Ishikawa (cell line): ENCODE measurements around the gene C10orf105.

ENCODE experiments used
- CEBPB ChIP-seq: IDR thresholded peaks from 2 replicates; pipeline ENCODE4 v1.6.1; 2012
- CREB1 ChIP-seq: IDR thresholded peaks from 2 replicates; pipeline ENCODE4 v1.6.1; 2012; ENCODE audit warnings: low read depth
- EGR1 ChIP-seq: IDR thresholded peaks from 2 replicates; pipeline ENCODE4 v1.6.1; 2012
- EP300 ChIP-seq: IDR thresholded peaks from 2 replicates; pipeline ENCODE4 v1.6.1; 2012; ENCODE audit warnings: borderline replicate concordance
- FOXM1 ChIP-seq: IDR thresholded peaks from 2 replicates; pipeline ENCODE4 v1.6.1; 2012; ENCODE audit warnings: low read depth, borderline replicate concordance
- NFIC ChIP-seq: IDR thresholded peaks from 2 replicates; pipeline ENCODE4 v1.6.1; 2012
- RAD21 ChIP-seq: IDR thresholded peaks from 2 replicates; pipeline ENCODE4 v1.6.1; 2012; ENCODE audit warnings: low read depth
- TAF1 ChIP-seq: IDR thresholded peaks from 2 replicates; pipeline ENCODE4 v1.6.1; 2012; ENCODE audit warnings: low read depth, mild to moderate bottlenecking
- TCF12 ChIP-seq: IDR thresholded peaks from 2 replicates; pipeline ENCODE4 v1.6.1; 2012; ENCODE audit warnings: low read depth
- TEAD4 ChIP-seq: IDR thresholded peaks from 2 replicates; pipeline ENCODE4 v1.6.1; 2012
- YY1 ChIP-seq: IDR thresholded peaks from 2 replicates; pipeline ENCODE4 v1.6.1; 2012; ENCODE audit warnings: low read depth
- ZBTB7A ChIP-seq: IDR thresholded peaks from 2 replicates; pipeline ENCODE4 v1.6.1; 2012; ENCODE audit warnings: low read depth
- TF ChIP-seq, protein P1 (sequence below): IDR thresholded peaks from 2 replicates; pipeline ENCODE4 v1.6.1; 2012
- TF ChIP-seq, protein P2 (sequence below): IDR thresholded peaks from 2 replicates; pipeline ENCODE4 v1.6.1; 2012; ENCODE audit warnings: low read depth, mild to moderate bottlenecking
- TF ChIP-seq, protein P3 (sequence below): IDR thresholded peaks from 2 replicates; pipeline ENCODE4 v1.6.1; 2012

The C10orf105 gene

DNA sequence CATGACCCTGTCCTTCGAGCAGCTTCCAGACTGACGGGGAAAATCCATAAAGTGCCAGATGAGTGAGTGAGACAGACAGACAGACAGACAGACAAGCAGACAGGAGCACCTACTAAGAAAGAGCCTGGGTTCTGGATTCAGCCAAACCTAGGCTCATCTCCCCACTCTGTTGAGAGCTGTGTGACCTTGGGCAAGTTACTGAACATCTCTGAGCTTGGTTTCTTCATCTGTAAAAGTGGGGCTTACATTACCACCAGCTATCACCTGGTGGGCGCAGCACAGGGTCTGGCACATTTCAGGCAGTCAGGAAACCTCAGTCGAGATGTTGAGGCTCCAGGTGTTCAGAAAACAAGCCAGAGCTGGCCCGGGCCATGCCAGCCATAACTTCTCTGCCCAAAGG is 37.6 kb downstream of the C10orf105 start:
- TF ChIP-seq, protein P1, sequence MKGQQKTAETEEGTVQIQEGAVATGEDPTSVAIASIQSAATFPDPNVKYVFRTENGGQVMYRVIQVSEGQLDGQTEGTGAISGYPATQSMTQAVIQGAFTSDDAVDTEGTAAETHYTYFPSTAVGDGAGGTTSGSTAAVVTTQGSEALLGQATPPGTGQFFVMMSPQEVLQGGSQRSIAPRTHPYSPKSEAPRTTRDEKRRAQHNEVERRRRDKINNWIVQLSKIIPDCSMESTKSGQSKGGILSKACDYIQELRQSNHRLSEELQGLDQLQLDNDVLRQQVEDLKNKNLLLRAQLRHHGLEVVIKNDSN: no peak
- TF ChIP-seq RAD21: no peak
- TF ChIP-seq ZBTB7A: no peak
- TF ChIP-seq, protein P2, sequence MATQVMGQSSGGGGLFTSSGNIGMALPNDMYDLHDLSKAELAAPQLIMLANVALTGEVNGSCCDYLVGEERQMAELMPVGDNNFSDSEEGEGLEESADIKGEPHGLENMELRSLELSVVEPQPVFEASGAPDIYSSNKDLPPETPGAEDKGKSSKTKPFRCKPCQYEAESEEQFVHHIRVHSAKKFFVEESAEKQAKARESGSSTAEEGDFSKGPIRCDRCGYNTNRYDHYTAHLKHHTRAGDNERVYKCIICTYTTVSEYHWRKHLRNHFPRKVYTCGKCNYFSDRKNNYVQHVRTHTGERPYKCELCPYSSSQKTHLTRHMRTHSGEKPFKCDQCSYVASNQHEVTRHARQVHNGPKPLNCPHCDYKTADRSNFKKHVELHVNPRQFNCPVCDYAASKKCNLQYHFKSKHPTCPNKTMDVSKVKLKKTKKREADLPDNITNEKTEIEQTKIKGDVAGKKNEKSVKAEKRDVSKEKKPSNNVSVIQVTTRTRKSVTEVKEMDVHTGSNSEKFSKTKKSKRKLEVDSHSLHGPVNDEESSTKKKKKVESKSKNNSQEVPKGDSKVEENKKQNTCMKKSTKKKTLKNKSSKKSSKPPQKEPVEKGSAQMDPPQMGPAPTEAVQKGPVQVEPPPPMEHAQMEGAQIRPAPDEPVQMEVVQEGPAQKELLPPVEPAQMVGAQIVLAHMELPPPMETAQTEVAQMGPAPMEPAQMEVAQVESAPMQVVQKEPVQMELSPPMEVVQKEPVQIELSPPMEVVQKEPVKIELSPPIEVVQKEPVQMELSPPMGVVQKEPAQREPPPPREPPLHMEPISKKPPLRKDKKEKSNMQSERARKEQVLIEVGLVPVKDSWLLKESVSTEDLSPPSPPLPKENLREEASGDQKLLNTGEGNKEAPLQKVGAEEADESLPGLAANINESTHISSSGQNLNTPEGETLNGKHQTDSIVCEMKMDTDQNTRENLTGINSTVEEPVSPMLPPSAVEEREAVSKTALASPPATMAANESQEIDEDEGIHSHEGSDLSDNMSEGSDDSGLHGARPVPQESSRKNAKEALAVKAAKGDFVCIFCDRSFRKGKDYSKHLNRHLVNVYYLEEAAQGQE: no peak
- TF ChIP-seq YY1: no peak
- no peak for TF ChIP-seq TAF1
- no peak for TF ChIP-seq EGR1
- TF ChIP-seq CREB1: no peak
- no peak for TF ChIP-seq NFIC
- TF ChIP-seq, protein P3, sequence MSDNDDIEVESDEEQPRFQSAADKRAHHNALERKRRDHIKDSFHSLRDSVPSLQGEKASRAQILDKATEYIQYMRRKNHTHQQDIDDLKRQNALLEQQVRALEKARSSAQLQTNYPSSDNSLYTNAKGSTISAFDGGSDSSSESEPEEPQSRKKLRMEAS: no peak
- TF ChIP-seq EP300: no peak
- TF ChIP-seq TCF12: no peak
- TF ChIP-seq TEAD4: no peak
- TF ChIP-seq CEBPB: no peak
- no peak for TF ChIP-seq FOXM1

DNA sequence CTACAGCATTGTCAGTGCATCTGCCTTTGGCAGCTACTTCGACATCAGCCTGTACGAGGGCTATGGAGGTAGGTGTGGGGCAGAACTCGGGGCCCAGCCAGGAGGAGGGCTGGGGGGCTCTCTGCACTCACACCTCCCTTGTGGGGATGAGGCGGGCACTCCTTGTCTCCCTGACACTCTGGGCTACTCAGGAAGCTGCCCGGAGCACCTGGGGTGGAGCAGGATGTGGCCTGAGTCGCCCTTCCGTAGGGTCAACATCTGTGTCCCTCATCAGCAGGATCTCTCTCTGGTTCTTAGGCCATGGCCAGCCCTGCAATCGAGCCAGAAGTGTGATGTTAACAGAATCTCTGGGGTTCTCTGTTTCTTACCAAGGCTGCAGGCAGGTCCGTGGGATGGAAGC is 40.2 kb downstream of the C10orf105 start:
- TF ChIP-seq TEAD4: no peak
- no peak for TF ChIP-seq EP300
- TF ChIP-seq, protein P1: no peak
- TF ChIP-seq TCF12: no peak
- TF ChIP-seq FOXM1: no peak
- TF ChIP-seq, protein P3: no peak
- TF ChIP-seq YY1: no peak
- no peak for TF ChIP-seq ZBTB7A
- no peak for TF ChIP-seq EGR1
- TF ChIP-seq RAD21: no peak
- no peak for TF ChIP-seq CREB1
- no peak for TF ChIP-seq CEBPB
- TF ChIP-seq NFIC: no peak
- TF ChIP-seq, protein P2: no peak
- no peak for TF ChIP-seq TAF1

DNA sequence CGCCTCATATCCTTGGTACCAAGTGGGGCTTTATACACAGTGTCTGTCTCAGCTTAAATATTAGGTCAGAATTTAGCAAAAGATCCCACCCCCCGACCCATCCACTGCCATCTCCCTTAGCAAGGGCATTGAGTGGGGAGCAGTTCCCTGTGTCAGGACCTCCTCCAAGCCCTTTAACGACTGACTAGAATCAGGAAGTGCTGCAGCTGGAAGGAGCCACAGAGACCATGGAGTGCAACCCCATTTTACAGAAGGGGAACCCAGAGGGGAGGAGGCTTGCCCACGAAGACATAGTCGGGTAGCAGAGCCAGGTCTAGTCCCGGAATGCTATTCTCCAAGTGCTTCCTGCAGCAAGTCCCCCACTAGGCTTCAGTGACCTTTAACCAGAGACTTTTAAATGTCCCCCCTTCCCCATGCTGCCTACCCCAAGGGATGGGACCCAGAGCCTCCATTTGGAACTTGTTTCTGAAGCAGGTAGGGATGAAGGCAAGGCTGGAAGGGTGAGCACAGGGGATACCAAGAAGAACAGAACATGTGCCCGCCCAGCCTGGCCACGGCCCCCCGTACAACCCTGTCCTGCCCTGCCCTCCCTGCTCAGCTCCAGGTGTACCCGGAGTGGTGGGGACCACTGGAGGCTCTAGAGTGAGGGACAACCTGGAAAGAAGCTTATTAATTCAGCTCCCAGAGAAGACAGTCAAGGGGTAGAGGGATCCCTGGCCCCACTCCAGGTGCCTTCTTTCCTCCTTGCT is 41.3 kb downstream of the C10orf105 start:
- no peak for TF ChIP-seq FOXM1
- no peak for TF ChIP-seq TCF12
- no peak for TF ChIP-seq ZBTB7A
- TF ChIP-seq, protein P3: no peak
- TF ChIP-seq, protein P1: no peak
- no peak for TF ChIP-seq TAF1
- no peak for TF ChIP-seq EGR1
- TF ChIP-seq EP300: no peak
- no peak for TF ChIP-seq CREB1
- no peak for TF ChIP-seq TEAD4
- no peak for TF ChIP-seq RAD21
- no peak for TF ChIP-seq NFIC
- TF ChIP-seq CEBPB: no peak
- no peak for TF ChIP-seq YY1
- TF ChIP-seq, protein P2: no peak
